PC-9 (cell line): Measurements from ENCODE around the gene CST9. TPM values are rescaled to one million over a fixed set of nuclear protein-coding genes. Genes with fewer than 3 reads are reported as not detected.

Experiments used
- BruUV-seq: library from RNA; stranded (reverse); fragments of 400-500 nt; replicated peaks from 2 replicates; lab custom pipeline; 2021; lab: Mats Ljungman, UMichigan
- CTCF ChIA-PET: fragments of 300-600 bp; sonication (Branson Sonifier 250); formaldehyde crosslinking; loops from one replicate; lab custom pipeline; 2022; ENCODE audit warnings: antibody characterized with exemption; lab: Charles Lee
- POLR2A ChIA-PET: fragments of 300-600 bp; sonication (Branson Sonifier 250); formaldehyde crosslinking; loops from one replicate; lab custom pipeline; 2022; ENCODE audit warnings: antibody characterized with exemption; ENCODE audit not compliant: unreplicated experiment; lab: Charles Lee
- DNase-seq, 2 experiments: peaks; one replicate each; pipeline versions ENCODE4 v3.0.0 to v3.0.0-alpha.2; 2015 to 2022; ENCODE audit warnings: mixed read lengths in 1 of 2
- H2AFZ ChIP-seq: fragments of 200-600 bp; sonication (generic); 2 replicates; pipeline ENCODE4 v1.8.1; 2017; ENCODE audit warnings: antibody characterized with exemption
- H3F3A ChIP-seq: fragments of 200-600 bp; sonication (generic); 2 replicates; pipeline ENCODE4 v1.8.1; 2017; ENCODE audit warnings: antibody characterized with exemption, mild to moderate bottlenecking, low read depth; ENCODE audit not compliant: insufficient read depth
- H3K27ac ChIP-seq: fragments of 200-600 bp; sonication (generic); 2 replicates; pipeline ENCODE4 v1.6.1; 2016; ENCODE audit warnings: mixed run types
- H3K27me3 ChIP-seq: fragments of 200-600 bp; sonication (generic); 2 replicates; pipeline ENCODE4 v1.6.1; 2016; ENCODE audit warnings: low read depth, mixed run types; ENCODE audit not compliant: insufficient read depth
- H3K36me3 ChIP-seq: fragments of 200-600 bp; sonication (generic); 2 replicates; pipeline ENCODE4 v1.6.1; 2016; ENCODE audit warnings: low read depth, mixed run types
- H3K4me1 ChIP-seq: fragments of 200-600 bp; sonication (generic); replicated peaks from 2 replicates; pipeline ENCODE4 v1.6.1; 2016; ENCODE audit warnings: mixed run types; ENCODE audit not compliant: insufficient read depth
- H3K4me2 ChIP-seq: fragments of 200-600 bp; sonication (generic); 2 replicates; pipeline ENCODE4 v1.6.1; 2017; ENCODE audit warnings: mixed run types
- H3K4me3 ChIP-seq: fragments of 200-600 bp; sonication (generic); 2 replicates; pipeline ENCODE4 v1.6.1; 2016; ENCODE audit warnings: mixed run types
- H3K79me2 ChIP-seq: fragments of 200-600 bp; sonication (generic); 2 replicates; pipeline ENCODE4 v1.6.1; 2017; ENCODE audit warnings: low read depth, mixed run types
- H3K9me2 ChIP-seq: fragments of 200-600 bp; sonication (generic); 2 replicates; pipeline ENCODE4 v1.8.1; 2017; ENCODE audit warnings: mild to moderate bottlenecking; ENCODE audit not compliant: insufficient read depth
- H3K9me3 ChIP-seq: fragments of 200-600 bp; sonication (generic); 2 replicates; pipeline ENCODE4 v1.8.1; 2016; ENCODE audit warnings: low read depth; ENCODE audit not compliant: insufficient read depth
- H4K20me1 ChIP-seq: fragments of 200-600 bp; sonication (generic); 2 replicates; pipeline ENCODE4 v1.8.1; 2017; ENCODE audit not compliant: insufficient read depth
- EZH2 ChIP-seq: fragments of 200-600 bp; sonication (generic); IDR thresholded peaks from 2 replicates; pipeline ENCODE4 v1.8.0; 2017; ENCODE audit warnings: antibody characterized with exemption, low read depth
- intact Hi-C: fragments of 100-400 bp; cut with micrococcal nuclease; formaldehyde crosslinking; loops from one replicate; pipeline ENCODE4 v1.10.0; 2022; ENCODE audit not compliant: unreplicated experiment
- total RNA-seq: library from RNA; stranded (reverse); gene quantifications from 2 replicates; pipeline ENCODE4 v1.2.3, GENCODE V29; 2021
- TF ChIP-seq, protein P1 (sequence below): fragments of 200-600 bp; sonication (generic); conservative IDR thresholded peaks from 2 replicates; pipeline ENCODE4 v1.6.1; 2017; ENCODE audit warnings: mixed run types, antibody characterized with exemption, mild to moderate bottlenecking, moderate library complexity

CST9 gene
- total RNA-seq, 1 experiment from 2014 or later: not detected

DNA sequence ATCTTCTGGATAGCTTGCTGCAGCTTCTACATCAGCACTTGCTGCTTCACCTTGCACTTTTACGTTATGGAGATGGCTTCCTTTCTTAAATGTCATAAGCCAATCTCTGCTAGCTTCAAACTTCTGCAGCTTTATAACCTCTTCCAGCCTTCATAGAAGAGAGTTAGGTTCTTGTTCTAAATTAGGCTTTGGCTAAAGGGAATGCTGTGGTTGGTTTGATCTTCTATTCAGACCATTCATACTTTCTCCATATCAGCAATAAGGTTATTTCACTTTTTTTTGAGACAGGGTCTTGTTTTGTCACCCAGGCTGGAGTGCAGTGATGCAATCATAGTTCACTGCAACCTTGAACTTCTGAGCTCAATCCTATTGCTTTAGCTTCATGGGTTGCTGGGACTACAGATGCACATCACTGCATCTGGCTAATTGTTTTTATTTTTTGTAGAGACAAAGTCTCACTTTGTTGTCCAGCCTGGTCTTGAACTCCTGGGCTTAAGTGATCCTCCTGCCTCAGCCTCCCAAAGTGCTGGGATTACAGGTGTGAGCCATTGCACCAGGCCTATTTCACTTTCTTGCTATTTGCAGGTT, 44.2 kb upstream of the CST9 start:
- intact Hi-C loops: loop anchor here (10.0 kb wide), 1 partner anchor 445 kb away; no protein-coding TSS in a partner anchor
- no peak for DNase-seq
- Histone ChIP-seq H3K36me3 (no peaks in the 10 kb centered on the region), H2AFZ (no peak overlapping the region), H3K9me2 (no peaks in the 10 kb centered on the region), H3K27ac (no peak overlapping the region), H3K9me3 (no peaks in the 10 kb centered on the region), H3K27me3 (no peaks in the 10 kb centered on the region), H3K79me2 (no peaks in the 10 kb centered on the region), H3K4me3 (no peak overlapping the region), H3F3A (peaks cover 8% of the 10 kb centered on the region; the same call in 1 of the 2 replicates), H4K20me1 (no peaks in the 10 kb centered on the region), H3K4me2 (no peak overlapping the region), H3K4me1 (peaks cover 12% of the 10 kb centered on the region)
- ChIA-PET CTCF (no interaction called here), POLR2A (no interaction called here)
- TF ChIP-seq, protein P1, sequence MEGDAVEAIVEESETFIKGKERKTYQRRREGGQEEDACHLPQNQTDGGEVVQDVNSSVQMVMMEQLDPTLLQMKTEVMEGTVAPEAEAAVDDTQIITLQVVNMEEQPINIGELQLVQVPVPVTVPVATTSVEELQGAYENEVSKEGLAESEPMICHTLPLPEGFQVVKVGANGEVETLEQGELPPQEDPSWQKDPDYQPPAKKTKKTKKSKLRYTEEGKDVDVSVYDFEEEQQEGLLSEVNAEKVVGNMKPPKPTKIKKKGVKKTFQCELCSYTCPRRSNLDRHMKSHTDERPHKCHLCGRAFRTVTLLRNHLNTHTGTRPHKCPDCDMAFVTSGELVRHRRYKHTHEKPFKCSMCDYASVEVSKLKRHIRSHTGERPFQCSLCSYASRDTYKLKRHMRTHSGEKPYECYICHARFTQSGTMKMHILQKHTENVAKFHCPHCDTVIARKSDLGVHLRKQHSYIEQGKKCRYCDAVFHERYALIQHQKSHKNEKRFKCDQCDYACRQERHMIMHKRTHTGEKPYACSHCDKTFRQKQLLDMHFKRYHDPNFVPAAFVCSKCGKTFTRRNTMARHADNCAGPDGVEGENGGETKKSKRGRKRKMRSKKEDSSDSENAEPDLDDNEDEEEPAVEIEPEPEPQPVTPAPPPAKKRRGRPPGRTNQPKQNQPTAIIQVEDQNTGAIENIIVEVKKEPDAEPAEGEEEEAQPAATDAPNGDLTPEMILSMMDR: no peak
- TF ChIP-seq EZH2: no peak
- no TSS peak for BruUV-seq

DNA sequence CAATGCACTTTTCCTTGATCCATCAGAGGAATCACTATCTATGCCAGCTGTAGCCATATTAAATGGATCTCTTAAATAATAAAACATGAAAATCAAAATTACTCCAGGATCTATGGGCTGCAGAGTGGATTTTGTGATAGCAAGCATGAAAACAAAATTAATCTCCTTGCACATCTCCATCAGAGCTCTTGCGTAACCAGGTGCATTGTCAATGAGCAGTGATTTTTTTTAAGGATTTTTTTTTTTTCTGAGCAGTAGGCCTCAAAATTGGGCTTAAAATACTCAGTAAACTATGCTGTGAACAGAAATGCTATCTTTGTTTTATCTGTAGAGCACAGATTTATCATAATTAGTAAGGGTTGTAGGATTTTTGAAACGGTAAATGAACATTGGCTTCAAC, 43.5 kb upstream of the CST9 start:
- intact Hi-C loops: loop anchor here (10.0 kb wide), 1 partner anchor 446 kb away; no protein-coding TSS in a partner anchor
- Histone ChIP-seq H3K4me2 (no peak overlapping the region), H3K9me2 (no peaks in the 10 kb centered on the region), H3F3A (peaks cover 9% of the 10 kb centered on the region; the same call in 1 of the 2 replicates), H3K27me3 (no peaks in the 10 kb centered on the region), H3K4me1 (peaks cover 12% of the 10 kb centered on the region), H3K36me3 (no peaks in the 10 kb centered on the region), H3K27ac (no peak overlapping the region), H3K9me3 (no peaks in the 10 kb centered on the region), H4K20me1 (no peaks in the 10 kb centered on the region), H2AFZ (no peak overlapping the region), H3K79me2 (no peaks in the 10 kb centered on the region), H3K4me3 (no peak overlapping the region)
- BruUV-seq: no TSS peak
- ChIA-PET CTCF (no interaction called here), POLR2A (no interaction called here)
- DNase-seq: no peak
- TF ChIP-seq, protein P1: no peak
- no peak for TF ChIP-seq EZH2

DNA sequence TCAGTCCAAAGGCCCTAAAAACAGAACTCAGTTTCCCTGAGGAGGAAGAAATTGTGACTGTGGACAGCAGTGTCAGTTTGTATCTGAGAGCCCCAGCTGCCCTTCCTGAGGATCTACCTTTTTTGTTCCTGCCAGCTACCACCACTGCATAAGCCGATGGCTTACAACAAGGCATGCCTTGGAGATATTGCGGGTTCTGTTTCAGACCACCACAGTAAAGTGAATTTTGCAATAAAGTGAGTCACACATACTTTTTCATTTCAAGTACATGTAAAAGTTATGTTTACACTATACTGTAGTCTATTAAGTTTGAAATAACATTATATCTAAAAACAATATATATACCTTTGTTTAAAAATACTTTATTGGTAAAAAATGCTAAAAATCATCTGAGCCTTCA, 41.6 kb upstream of the CST9 start:
- no peaks in the 10 kb centered on the region for H3K36me3 ChIP-seq
- POLR2A ChIA-PET: no interaction called here
- H3K9me2 ChIP-seq: no peaks in the 10 kb centered on the region
- H3K27me3 ChIP-seq: no peaks in the 10 kb centered on the region
- no peaks in the 10 kb centered on the region for H3K9me3 ChIP-seq
- no peak overlapping the region for H3K4me3 ChIP-seq
- CTCF ChIA-PET: no interaction called here
- no peak overlapping the region for H3K27ac ChIP-seq
- peaks cover 25% of the 10 kb centered on the region; the same call in 1 of the 2 replicates for H3F3A ChIP-seq
- intact Hi-C loops: loop anchor here (10.0 kb wide), 1 partner anchor 447 kb away; no protein-coding TSS in a partner anchor
- TF ChIP-seq, protein P1: no peak
- TF ChIP-seq EZH2: no peak
- H3K79me2 ChIP-seq: no peaks in the 10 kb centered on the region
- H3K4me2 ChIP-seq: no peak overlapping the region
- peaks cover 26% of the 10 kb centered on the region for H3K4me1 ChIP-seq
- no TSS peak for BruUV-seq
- no peak for DNase-seq
- no peaks in the 10 kb centered on the region for H4K20me1 ChIP-seq
- H2AFZ ChIP-seq: no peak overlapping the region
